ENCODE results near the gene AJAP1. TPM values are rescaled to one million over a fixed set of nuclear protein-coding genes. Genes with fewer than 3 reads are reported as not detected.

The AJAP1 gene
- polyA plus RNA-seq, 1 donor from 2014 or later, result 7.9 TPM

- Histone ChIP-seq H3K9me2 (ENCODE audit: insufficient read depth, low read length) (no peaks in the 10 kb centered on the region), H3K27me3 (ENCODE audit: insufficient read depth, low read depth, low read length) (no peaks in the 10 kb centered on the region), H3K36me3 (ENCODE audit: insufficient read depth, low read length) (no peaks in the 10 kb centered on the region), H3K27ac (ENCODE audit: low read length) (no peak overlapping the region), H3F3A (ENCODE audit: insufficient read depth, low read length, poor library complexity, severe bottlenecking) (no peaks in the 10 kb centered on the region), H3K4me2 (ENCODE audit: low read length) (no peak overlapping the region), H4K20me1 (ENCODE audit: insufficient read depth) (no peaks in the 10 kb centered on the region), H2AFZ (ENCODE audit: low read depth, low read length) (no peak overlapping the region), H3K9ac (ENCODE audit: low read length) (no peak overlapping the region), H3K4me3 (ENCODE audit: low read length) (no peak overlapping the region), H3K79me2 (replicated peaks; ENCODE audit: insufficient read depth, low read length) (no peaks in the 10 kb centered on the region), H3K9me3 (ENCODE audit: low read length) (no peaks in the 10 kb centered on the region)
- TF ChIP-seq RAD21 (conservative IDR thresholded peaks at IDR 0.05), result no peak
- TF ChIP-seq POLR2AphosphoS5 (IDR thresholded peaks at IDR 0.05), result no peak
- no peak for TF ChIP-seq MXI1 (conservative IDR thresholded peaks at IDR 0.05; ENCODE audit: poor library complexity, severe bottlenecking)
- no peak for TF ChIP-seq EP300 (conservative IDR thresholded peaks at IDR 0.05; ENCODE audit: poor library complexity, severe bottlenecking)
- no peak for TF ChIP-seq TAF1 (IDR thresholded peaks at IDR 0.05; ENCODE audit: low read depth)
These were observed 17.4 kb downstream of the AJAP1 start for GRCh38 chr1:4671828-4672227.

DNA sequence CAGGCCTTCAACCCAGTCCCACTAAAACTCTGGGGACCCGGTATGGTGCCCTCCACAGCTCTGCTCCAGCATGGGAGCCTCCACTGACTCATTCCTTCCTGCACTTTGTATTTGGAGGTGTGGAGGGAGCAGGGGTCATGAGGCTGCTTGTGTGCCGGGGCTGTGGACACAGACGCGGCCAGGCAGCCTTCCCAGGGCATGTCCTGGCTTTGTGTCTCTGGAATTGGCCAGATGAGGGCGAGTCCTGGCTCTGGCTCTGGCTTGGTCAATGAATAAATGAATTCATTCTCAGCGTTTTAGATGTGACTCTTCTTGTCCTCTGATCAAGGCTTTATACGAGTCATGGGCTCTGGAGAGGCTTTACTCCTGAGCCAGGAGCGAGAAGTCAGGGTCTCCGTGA, 19.1 kb downstream of the AJAP1 start:
- H3K79me2 ChIP-seq (replicated peaks; ENCODE audit: insufficient read depth, low read length), result no peaks in the 10 kb centered on the region
- no peak overlapping the region for H3K9ac ChIP-seq (ENCODE audit: low read length)
- H3F3A ChIP-seq (ENCODE audit: insufficient read depth, low read length, poor library complexity, severe bottlenecking), result no peaks in the 10 kb centered on the region
- H4K20me1 ChIP-seq (ENCODE audit: insufficient read depth), result no peaks in the 10 kb centered on the region
- H3K9me2 ChIP-seq (ENCODE audit: insufficient read depth, low read length), result no peaks in the 10 kb centered on the region
- H3K4me2 ChIP-seq (ENCODE audit: low read length), result no peak overlapping the region
- H3K4me3 ChIP-seq (ENCODE audit: low read length), result no peak overlapping the region
- no peaks in the 10 kb centered on the region for H3K36me3 ChIP-seq (ENCODE audit: insufficient read depth, low read length)
- no peaks in the 10 kb centered on the region for H3K27me3 ChIP-seq (ENCODE audit: insufficient read depth, low read depth, low read length)
- TF ChIP-seq, protein P1, sequence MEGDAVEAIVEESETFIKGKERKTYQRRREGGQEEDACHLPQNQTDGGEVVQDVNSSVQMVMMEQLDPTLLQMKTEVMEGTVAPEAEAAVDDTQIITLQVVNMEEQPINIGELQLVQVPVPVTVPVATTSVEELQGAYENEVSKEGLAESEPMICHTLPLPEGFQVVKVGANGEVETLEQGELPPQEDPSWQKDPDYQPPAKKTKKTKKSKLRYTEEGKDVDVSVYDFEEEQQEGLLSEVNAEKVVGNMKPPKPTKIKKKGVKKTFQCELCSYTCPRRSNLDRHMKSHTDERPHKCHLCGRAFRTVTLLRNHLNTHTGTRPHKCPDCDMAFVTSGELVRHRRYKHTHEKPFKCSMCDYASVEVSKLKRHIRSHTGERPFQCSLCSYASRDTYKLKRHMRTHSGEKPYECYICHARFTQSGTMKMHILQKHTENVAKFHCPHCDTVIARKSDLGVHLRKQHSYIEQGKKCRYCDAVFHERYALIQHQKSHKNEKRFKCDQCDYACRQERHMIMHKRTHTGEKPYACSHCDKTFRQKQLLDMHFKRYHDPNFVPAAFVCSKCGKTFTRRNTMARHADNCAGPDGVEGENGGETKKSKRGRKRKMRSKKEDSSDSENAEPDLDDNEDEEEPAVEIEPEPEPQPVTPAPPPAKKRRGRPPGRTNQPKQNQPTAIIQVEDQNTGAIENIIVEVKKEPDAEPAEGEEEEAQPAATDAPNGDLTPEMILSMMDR (IDR thresholded peaks at IDR 0.05; ENCODE audit: poor library complexity, severe bottlenecking), result no peak
- TF ChIP-seq RAD21 (conservative IDR thresholded peaks at IDR 0.05) (no peak), EP300 (conservative IDR thresholded peaks at IDR 0.05; ENCODE audit: poor library complexity, severe bottlenecking) (no peak), TAF1 (IDR thresholded peaks at IDR 0.05; ENCODE audit: low read depth) (no peak), EZH2 (IDR thresholded peaks at IDR 0.05; ENCODE audit: borderline replicate concordance, insufficient read depth, low read length, poor library complexity, severe bottlenecking) (no peak), SMC3 (conservative IDR thresholded peaks at IDR 0.05; ENCODE audit: poor library complexity) (no peak), POLR2AphosphoS5 (IDR thresholded peaks at IDR 0.05) (no peak), MXI1 (conservative IDR thresholded peaks at IDR 0.05; ENCODE audit: poor library complexity, severe bottlenecking) (no peak)
- TF ChIP-seq, protein P2, sequence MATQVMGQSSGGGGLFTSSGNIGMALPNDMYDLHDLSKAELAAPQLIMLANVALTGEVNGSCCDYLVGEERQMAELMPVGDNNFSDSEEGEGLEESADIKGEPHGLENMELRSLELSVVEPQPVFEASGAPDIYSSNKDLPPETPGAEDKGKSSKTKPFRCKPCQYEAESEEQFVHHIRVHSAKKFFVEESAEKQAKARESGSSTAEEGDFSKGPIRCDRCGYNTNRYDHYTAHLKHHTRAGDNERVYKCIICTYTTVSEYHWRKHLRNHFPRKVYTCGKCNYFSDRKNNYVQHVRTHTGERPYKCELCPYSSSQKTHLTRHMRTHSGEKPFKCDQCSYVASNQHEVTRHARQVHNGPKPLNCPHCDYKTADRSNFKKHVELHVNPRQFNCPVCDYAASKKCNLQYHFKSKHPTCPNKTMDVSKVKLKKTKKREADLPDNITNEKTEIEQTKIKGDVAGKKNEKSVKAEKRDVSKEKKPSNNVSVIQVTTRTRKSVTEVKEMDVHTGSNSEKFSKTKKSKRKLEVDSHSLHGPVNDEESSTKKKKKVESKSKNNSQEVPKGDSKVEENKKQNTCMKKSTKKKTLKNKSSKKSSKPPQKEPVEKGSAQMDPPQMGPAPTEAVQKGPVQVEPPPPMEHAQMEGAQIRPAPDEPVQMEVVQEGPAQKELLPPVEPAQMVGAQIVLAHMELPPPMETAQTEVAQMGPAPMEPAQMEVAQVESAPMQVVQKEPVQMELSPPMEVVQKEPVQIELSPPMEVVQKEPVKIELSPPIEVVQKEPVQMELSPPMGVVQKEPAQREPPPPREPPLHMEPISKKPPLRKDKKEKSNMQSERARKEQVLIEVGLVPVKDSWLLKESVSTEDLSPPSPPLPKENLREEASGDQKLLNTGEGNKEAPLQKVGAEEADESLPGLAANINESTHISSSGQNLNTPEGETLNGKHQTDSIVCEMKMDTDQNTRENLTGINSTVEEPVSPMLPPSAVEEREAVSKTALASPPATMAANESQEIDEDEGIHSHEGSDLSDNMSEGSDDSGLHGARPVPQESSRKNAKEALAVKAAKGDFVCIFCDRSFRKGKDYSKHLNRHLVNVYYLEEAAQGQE (IDR thresholded peaks at IDR 0.05; ENCODE audit: borderline replicate concordance), result no peak
- peaks cover 4% of the 10 kb centered on the region for H3K9me3 ChIP-seq (ENCODE audit: low read length)
- H2AFZ ChIP-seq (ENCODE audit: low read depth, low read length), result no peak overlapping the region
- H3K27ac ChIP-seq (ENCODE audit: low read length), result no peak overlapping the region

Data from neural cell (in vitro differentiated cells).